ENCODE results near the gene PAGE4.

The PAGE4 gene

GRCh38 chrX:49877397-49878101, 48.4 kb downstream of the PAGE4 start:
- no peak for DNase-seq

GRCh38 chrX:49878128-49878833, 49.2 kb downstream of the PAGE4 start:
- DNase-seq, result no peak

GRCh38 chrX:49878834-49879655, 49.9 kb downstream of the PAGE4 start, which contains the start of gene USP27X:
USP27X (plus strand) TSS chrX:49879484; CDS start chrX:49880308, 824 bp downstream.
- DNase-seq, result peak; percentile 85

GRCh38 chrX:49879656-49880277, 50.7 kb downstream of the PAGE4 start:
- peak; percentile 6 for DNase-seq

GRCh38 chrX:49880668-49881067, 51.6 kb downstream of the PAGE4 start:
- no peak for DNase-seq
